HG02885 (cell line): ENCODE measurements around the gene CKB.

Experiments
- ATAC-seq: cut with Tn5 transposase; IDR thresholded peaks from one replicate; pipeline ENCODE4 v1.9.1; 2021; ENCODE audit warnings: mild to moderate bottlenecking; ENCODE audit not compliant: unreplicated experiment, poor library complexity

Gene CKB

GRCh38 chr14:103550451-103551337, 28.1 kb upstream of the CKB start:
- no peak for ATAC-seq

GRCh38 chr14:103549361-103550311, 27.0 kb upstream of the CKB start:
- no peak for ATAC-seq

- ATAC-seq, result no peak
Measured at GRCh38 chr14:103548463-103549351, 26.1 kb upstream of the CKB start.

- no peak for ATAC-seq
Measured at GRCh38 chr14:103547941-103548462, 25.4 kb upstream of the CKB start.

- ATAC-seq, result no peak
Measured at GRCh38 chr14:103547455-103547940, 24.9 kb upstream of the CKB start.

- no peak for ATAC-seq
Measured at GRCh38 chr14:103546652-103547454, 24.2 kb upstream of the CKB start.

- ATAC-seq, result no peak
Measured at GRCh38 chr14:103545915-103546651, 23.5 kb upstream of the CKB start.

- no peak for ATAC-seq
Measured at GRCh38 chr14:103545219-103545914, 22.7 kb upstream of the CKB start.

GRCh38 chr14:103544388-103545218, 22.0 kb upstream of the CKB start:
- ATAC-seq, result no peak

GRCh38 chr14:103543721-103544387, 21.2 kb upstream of the CKB start:
- ATAC-seq, result no peak

GRCh38 chr14:103543140-103543539, 20.5 kb upstream of the CKB start:
- no peak for ATAC-seq

- no peak for ATAC-seq
Measured at GRCh38 chr14:103542605-103543088, 20.0 kb upstream of the CKB start.

GRCh38 chr14:103541709-103542604, 19.3 kb upstream of the CKB start:
- ATAC-seq, result no peak

- ATAC-seq, result no peak
Measured at GRCh38 chr14:103540821-103541708, 18.4 kb upstream of the CKB start.
